ENCODE data around the gene KCNH8. TPM values are rescaled to one million over a fixed set of nuclear protein-coding genes. Genes with fewer than 3 reads are reported as not detected.

KCNH8 gene
- total RNA-seq, 4 donors from 2014 or later, result 0.11 to 0.42 (median 0.26) TPM

GRCh38 chr3:19273091-19273490 is 124.8 kb downstream of the KCNH8 start:
- Histone ChIP-seq H3K9me3 (no peaks in the 10 kb centered on the region), H3K4me1 (no peaks in the 10 kb centered on the region), H3K27ac (replicated peaks in 1 of 4) (no peak overlapping the region), H3K36me3 (no peaks in the 10 kb centered on the region), H3K27me3 (no peaks in the 10 kb centered on the region), H3K4me3 (no peak overlapping the region)
- 81% methylated on average over 1 of the region's 1 CpG for WGBS
- TF ChIP-seq EP300 (IDR thresholded peaks at IDR 0.05) (no peak), POLR2AphosphoS5 (IDR thresholded peaks at IDR 0.05) (no peak), CTCF (IDR thresholded peaks at IDR 0.05) (no peak), POLR2A (IDR thresholded peaks at IDR 0.05; ENCODE audit: low read depth) (no peak)
- no peak for DNase-seq (ENCODE audit: extremely low spot score)
- intact Hi-C loops (cut with DNase I), result no loop called here

GRCh38 chr3:19274576-19274975 is 126.3 kb downstream of the KCNH8 start:
- no peaks in the 10 kb centered on the region for H3K9me3 ChIP-seq
- DNase-seq (ENCODE audit: extremely low spot score), result no peak
- no peak for TF ChIP-seq POLR2A (IDR thresholded peaks at IDR 0.05; ENCODE audit: low read depth)
- TF ChIP-seq CTCF (IDR thresholded peaks at IDR 0.05), result no peak
- no peak for TF ChIP-seq EP300 (IDR thresholded peaks at IDR 0.05)
- no peak for TF ChIP-seq POLR2AphosphoS5 (IDR thresholded peaks at IDR 0.05)
- H3K36me3 ChIP-seq, result no peaks in the 10 kb centered on the region
- no peaks in the 10 kb centered on the region for H3K27me3 ChIP-seq
- WGBS, result 61% methylated on average over 1 of the region's 1 CpG
- intact Hi-C loops (cut with DNase I), result no loop called here
- H3K4me3 ChIP-seq, result no peak overlapping the region
- no peak overlapping the region for H3K27ac ChIP-seq (replicated peaks in 1 of 4)
- no peaks in the 10 kb centered on the region for H3K4me1 ChIP-seq

GRCh38 chr3:19284974-19285373 is 136.7 kb downstream of the KCNH8 start:
- H3K27me3 ChIP-seq, result no peaks in the 10 kb centered on the region
- no peak for DNase-seq (ENCODE audit: extremely low spot score)
- H3K27ac ChIP-seq (replicated peaks in 1 of 4), result no peak overlapping the region
- no peak overlapping the region for H3K4me3 ChIP-seq
- H3K9me3 ChIP-seq, result no peaks in the 10 kb centered on the region
- no peaks in the 10 kb centered on the region for H3K4me1 ChIP-seq
- WGBS, result 80% methylated on average over 3 of the region's 3 CpGs
- intact Hi-C loops (cut with DNase I), result no loop called here
- TF ChIP-seq CTCF (IDR thresholded peaks at IDR 0.05) (no peak), POLR2AphosphoS5 (IDR thresholded peaks at IDR 0.05) (no peak), EP300 (IDR thresholded peaks at IDR 0.05) (no peak), POLR2A (IDR thresholded peaks at IDR 0.05; ENCODE audit: low read depth) (no peak)
- H3K36me3 ChIP-seq, result no peaks in the 10 kb centered on the region

- no peak overlapping the region for H3K27ac ChIP-seq (replicated peaks in 1 of 4)
- H3K4me1 ChIP-seq, result no peaks in the 10 kb centered on the region
- H3K36me3 ChIP-seq, result no peaks in the 10 kb centered on the region
- DNase-seq (ENCODE audit: extremely low spot score), result no peak
- H3K4me3 ChIP-seq, result no peak overlapping the region
- no peak for TF ChIP-seq POLR2AphosphoS5 (IDR thresholded peaks at IDR 0.05)
- TF ChIP-seq POLR2A (IDR thresholded peaks at IDR 0.05; ENCODE audit: low read depth), result no peak
- no peak for TF ChIP-seq CTCF (IDR thresholded peaks at IDR 0.05)
- no peak for TF ChIP-seq EP300 (IDR thresholded peaks at IDR 0.05)
- 80% methylated on average over 4 of the region's 4 CpGs for WGBS
- H3K27me3 ChIP-seq, result no peaks in the 10 kb centered on the region
- intact Hi-C loops (cut with DNase I), result no loop called here
- no peaks in the 10 kb centered on the region for H3K9me3 ChIP-seq
Observed at GRCh38 chr3:19293295-19293694, 145.0 kb downstream of the KCNH8 start.

- TF ChIP-seq POLR2AphosphoS5 (IDR thresholded peaks at IDR 0.05) (no peak), CTCF (IDR thresholded peaks at IDR 0.05) (no peak)
- Histone ChIP-seq H3K4me3 (no peak overlapping the region), H3K27ac (replicated peaks in 1 of 4) (no peak overlapping the region), H3K4me1 (no peaks in the 10 kb centered on the region), H3K36me3 (no peaks in the 10 kb centered on the region), H3K27me3 (no peaks in the 10 kb centered on the region), H3K9me3 (no peaks in the 10 kb centered on the region)
- 96% methylated on average over 3 of the region's 3 CpGs for WGBS
- DNase-seq (ENCODE audit: extremely low spot score), result no peak
- intact Hi-C loops (cut with DNase I), result no loop called here
Observed at GRCh38 chr3:19295208-19295607, 146.9 kb downstream of the KCNH8 start.
